DMS 273 (cell line): Measurements from ENCODE around the gene SLC36A3.
"Not testable (repeated sequence)": the region's sequence is repeated elsewhere in the genome, so short reads cannot be mapped to it uniquely, and the experiment has no call there.

Experiments
- DNase-seq: peaks from one replicate; lab custom pipeline; 2025; ENCODE audit not compliant: unreplicated experiment; lab: John Stamatoyannopoulos, UW

Gene SLC36A3

GRCh38 chr5:151309266-151309665 is 5.7 kb upstream of the SLC36A3 start:
- not testable (repeated sequence) for DNase-seq

DNA sequence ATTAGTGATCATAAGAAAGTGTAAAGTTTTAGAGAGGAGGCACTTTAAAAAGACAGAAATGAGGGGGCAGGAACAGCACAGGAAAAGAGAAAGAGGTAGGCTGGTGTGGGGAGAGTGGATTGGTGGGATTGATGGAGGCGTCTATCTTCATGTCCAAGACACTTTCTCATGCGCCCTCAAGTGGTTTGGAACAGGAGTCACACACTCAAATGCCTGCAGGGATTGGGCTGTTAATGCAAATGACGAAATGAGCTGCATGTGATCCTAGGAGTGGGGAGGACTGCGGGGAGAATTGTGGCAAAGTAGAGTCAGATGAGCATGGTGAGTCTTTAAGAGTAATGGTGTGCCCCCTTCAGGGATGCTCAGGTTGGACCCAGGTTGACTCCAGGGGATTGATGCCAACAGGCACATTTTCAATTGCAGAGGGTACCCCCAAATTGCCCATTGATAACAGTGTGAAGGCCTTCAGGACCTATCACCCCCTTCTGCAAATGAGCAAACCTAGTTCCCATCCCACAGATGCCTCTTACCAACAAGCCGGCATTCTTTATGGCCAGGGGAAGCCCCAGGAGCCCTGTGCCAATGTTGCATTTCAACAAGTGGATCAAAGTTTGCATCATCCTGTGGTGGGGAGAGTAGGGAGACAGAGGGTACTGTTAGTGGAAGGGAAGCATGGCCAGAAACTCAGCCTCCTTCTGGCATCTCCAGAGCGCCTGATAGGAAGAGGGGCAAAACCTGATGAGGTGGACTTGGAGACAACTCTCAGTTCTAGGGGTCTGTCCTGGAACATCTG is 5.3 kb downstream of the SLC36A3 start:
- peak; percentile 71 for DNase-seq

DNA sequence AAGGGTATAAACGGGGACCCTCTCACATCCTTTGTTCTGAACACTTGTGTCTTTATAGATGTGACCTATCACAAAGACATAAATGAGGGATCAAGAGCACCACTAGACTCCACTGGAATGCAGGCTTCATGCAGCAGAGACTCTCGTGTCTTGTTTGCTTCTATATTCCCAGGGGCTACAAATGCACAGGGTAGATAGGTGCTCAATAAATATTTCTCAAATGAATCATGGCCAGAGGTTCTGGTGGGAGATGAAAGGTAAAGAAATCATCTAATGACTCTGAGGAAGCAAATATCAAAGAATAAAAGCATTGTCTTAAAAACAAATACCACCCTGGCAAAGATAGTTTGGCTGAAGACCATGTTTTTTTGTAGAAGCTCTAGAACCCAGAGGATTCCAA is 6.6 kb downstream of the SLC36A3 start:
- no peak for DNase-seq

DNA sequence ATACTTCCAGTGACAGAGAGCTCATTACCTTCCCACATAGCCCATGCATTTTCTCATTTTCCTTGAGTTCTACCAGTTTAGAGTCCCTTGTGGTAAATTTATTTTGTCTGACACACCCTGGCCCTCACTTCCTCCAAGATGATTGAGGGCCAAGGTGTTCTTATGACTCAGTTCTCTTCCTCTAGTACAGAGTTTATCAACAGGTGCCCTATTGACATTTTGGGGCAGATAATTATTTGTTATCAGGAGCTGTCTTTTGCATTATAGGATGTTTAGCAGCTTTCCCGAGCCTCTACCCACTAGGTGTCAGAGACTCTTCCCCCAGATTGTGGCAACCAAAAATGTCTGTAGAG is 7.1 kb downstream of the SLC36A3 start:
- DNase-seq: no peak

GRCh38 chr5:151295791-151296477 is 7.6 kb downstream of the SLC36A3 start:
- DNase-seq: no peak

DNA sequence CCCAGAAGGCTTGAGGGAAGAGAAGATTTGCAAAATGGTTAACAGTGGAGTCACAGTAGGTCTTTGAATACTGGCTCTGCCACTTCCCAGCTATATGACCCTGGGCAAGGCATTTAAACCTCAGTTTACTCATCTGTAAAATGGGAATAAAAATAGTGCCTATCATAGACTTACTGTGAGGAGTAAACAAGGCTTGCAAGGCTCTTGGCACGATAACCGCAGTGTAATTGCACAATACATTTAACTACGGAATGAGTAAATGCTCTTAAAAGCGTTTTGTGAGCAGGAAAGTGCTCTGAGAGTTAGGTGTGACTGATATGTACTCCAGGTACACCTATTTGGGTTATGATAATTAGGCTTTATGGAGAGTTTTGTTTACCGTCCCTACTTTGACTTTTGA is 8.4 kb downstream of the SLC36A3 start:
- DNase-seq: no peak

DNA sequence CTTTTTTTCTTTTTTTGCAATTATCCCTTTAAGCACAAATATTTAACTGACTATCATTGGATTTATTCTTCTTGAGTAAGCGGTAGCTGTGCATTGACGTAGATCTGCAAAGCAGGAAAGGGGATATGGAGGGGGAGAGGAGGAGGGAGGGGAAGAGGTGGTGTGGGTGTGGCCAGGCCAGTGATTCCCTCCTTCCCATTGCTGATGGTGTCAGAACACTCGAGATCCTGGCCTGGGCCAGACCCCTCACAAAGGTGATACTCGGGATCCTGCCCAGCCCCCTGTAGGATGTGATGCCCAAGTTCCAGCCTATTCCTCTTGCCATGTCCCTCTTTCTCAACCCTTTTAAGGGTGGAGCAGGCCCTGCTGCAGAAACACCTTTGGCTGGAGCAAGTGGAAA is 9.9 kb downstream of the SLC36A3 start:
- DNase-seq: no peak

DNA sequence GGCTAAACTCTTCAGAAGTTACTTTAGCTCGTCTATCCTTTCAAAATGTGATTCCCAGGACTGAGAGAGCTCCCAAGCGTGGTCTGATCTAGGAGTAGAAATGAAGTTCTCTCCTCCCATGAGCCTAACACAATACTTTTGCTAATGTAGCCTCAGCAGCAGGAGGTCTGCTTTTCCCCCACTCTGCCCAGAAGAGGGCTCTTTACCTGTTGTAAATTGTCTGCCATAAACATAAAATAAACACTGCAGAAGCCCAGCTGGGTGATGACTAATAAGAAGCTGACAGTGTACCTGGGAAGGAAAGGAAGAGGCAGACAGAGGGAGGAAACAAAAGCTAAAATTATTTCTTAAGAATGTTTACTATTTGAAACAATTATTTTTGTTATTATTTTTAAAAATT is 15.4 kb downstream of the SLC36A3 start:
- peak; percentile 9 for DNase-seq

- no peak for DNase-seq
Observed at GRCh38 chr5:151286246-151286645, 17.3 kb downstream of the SLC36A3 start.

- DNase-seq: no peak
Observed at GRCh38 chr5:151285683-151286082, 17.9 kb downstream of the SLC36A3 start.

GRCh38 chr5:151284392-151284967 is 19.1 kb downstream of the SLC36A3 start:
- DNase-seq: peak; percentile 10

DNA sequence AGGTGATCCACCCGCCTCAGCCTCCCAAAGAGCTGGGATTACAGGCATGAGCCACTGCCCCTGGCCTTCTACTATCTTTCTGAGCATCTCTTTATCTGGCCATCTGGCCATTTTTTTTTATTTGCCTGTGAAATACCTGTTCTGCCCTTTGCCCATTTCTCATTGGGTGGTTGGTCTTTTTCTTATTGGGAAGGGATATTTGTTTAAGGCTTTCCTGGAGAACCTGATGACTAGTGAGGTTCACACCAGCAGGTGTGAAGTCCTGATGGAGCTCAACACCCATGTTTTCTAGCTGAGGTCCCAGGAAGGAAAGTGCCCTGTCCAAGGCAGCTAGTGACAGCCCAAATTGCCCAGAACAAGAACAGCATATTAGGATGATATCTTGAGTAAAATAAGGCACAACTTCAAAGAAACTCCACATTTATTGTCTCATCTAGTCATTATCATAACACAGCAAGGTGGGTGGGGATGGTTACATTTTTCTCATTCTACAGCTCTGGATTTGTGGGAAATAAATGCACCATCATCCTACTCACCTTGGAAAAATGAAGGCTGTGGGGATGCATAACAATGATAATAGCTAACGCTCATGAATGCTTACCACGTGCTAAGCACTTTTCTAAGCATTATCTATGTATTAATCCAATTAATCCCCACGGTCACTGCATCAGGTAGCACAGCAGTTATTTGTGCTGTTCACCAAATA is 20.3 kb downstream of the SLC36A3 start:
- no peak for DNase-seq

- DNase-seq: no peak
Observed at GRCh38 chr5:151281001-151281639, 22.4 kb downstream of the SLC36A3 start.

DNA sequence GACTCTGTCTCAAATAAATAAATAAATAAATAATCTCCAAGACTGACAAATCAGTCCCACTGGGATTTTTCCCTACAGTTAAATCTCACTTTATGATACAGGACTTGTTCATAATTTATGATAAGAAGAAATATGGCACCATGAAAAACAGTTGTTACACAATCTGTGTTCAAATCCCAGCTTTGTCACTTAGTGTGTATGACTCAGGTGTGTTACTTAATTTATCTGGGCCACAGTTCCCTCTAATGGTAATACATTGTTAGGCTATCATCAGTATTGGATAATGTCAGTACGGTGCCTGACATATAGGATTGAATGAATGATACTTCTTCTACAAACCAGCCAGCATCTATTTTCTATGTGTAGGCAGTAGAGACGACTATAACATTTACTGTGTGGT is 23.1 kb downstream of the SLC36A3 start:
- no peak for DNase-seq

DNA sequence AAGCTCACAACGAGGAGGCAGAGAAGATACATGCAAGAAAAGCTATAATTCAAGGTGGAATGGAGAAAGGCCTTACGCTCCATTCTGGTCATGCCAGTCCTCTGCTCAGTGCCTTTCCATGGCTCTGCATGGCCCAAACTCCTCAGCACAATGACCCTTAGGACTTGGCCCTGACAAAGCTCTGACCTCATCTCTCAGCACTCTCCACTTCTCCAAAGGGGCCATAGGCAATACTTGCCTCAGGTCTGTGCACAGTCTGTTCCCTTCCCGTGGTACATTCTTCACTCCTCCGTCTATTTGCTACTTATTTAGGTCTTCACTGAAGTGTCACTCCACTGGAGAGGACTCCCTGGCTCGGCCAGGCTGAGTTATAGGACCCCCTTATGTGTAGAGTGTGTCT is 24.7 kb downstream of the SLC36A3 start:
- no peak for DNase-seq

- DNase-seq: no peak
Observed at GRCh38 chr5:151275803-151276202, 27.8 kb downstream of the SLC36A3 start.

GRCh38 chr5:151274666-151275065 is 28.9 kb downstream of the SLC36A3 start:
- DNase-seq: no peak

- no peak for DNase-seq
Observed at GRCh38 chr5:151271336-151271735, 32.2 kb downstream of the SLC36A3 start.

- no peak for DNase-seq
Observed at GRCh38 chr5:151270599-151270998, 33.0 kb downstream of the SLC36A3 start.

- DNase-seq: no peak
Observed at GRCh38 chr5:151267491-151268260, 35.9 kb downstream of the SLC36A3 start.
